GM12878 (cell line): ENCODE measurements around the gene AHCY. TPM values are rescaled to one million over a fixed set of nuclear protein-coding genes. Genes with fewer than 3 reads are reported as not detected.
A peak's percentile ranks its signal among the peaks of the same experiment; 100 is the strongest.
"Not testable (repeated sequence)": the region's sequence is repeated elsewhere in the genome, so short reads cannot be mapped to it uniquely, and the experiment has no call there.

ENCODE experiments used
- ATAC-seq: fragments of 200-7000 bp; cut with Tn5 transposase; 3 replicates; pipeline ENCODE4 v1.9.1; 2020; ENCODE audit warnings: mild to moderate bottlenecking, moderate library complexity
- BruUV-seq: library from RNA; stranded (reverse); fragments of 400-500 nt; replicated peaks from 2 replicates; lab custom pipeline; 2021; lab: Mats Ljungman, UMichigan
- CTCF ChIA-PET: fragments of 300-600 bp; sonication (Branson Sonifier 250); formaldehyde crosslinking; extraction: SDS; loops from one replicate; lab custom pipeline; 2021; ENCODE audit warnings: inconsistent platforms; lab: Yijun Ruan, JAX
- POLR2A ChIA-PET: fragments of 350-600 bp; formaldehyde crosslinking; extraction: SDS; loops from one replicate; lab custom pipeline; 2021; ENCODE audit warnings: inconsistent platforms; lab: Charles Lee
- RAD21 ChIA-PET: fragments of 300-600 bp; sonication (Branson Sonifier 250); formaldehyde crosslinking; loops from one replicate; lab custom pipeline; 2023; ENCODE audit warnings: antibody characterized with exemption; ENCODE audit not compliant: unreplicated experiment; lab: Charles Lee
- SMC1A ChIA-PET: fragments of 300-600 bp; sonication (Branson Sonifier 250); formaldehyde crosslinking; loops from one replicate; lab custom pipeline; 2023; ENCODE audit not compliant: unreplicated experiment, uncharacterized antibody; lab: Charles Lee
- DNase-seq: peaks from one replicate; pipeline ENCODE4 v3.0.0-alpha.2; 2011; ENCODE audit warnings: low read depth, low spot score
- FAIRE-seq: peaks from 3 replicates; lab custom pipeline; 2011; peaks lifted over from hg19 to GRCh38; lab: Jason Lieb, UNC
- H2AFZ ChIP-seq: 2 replicates; pipeline ENCODE4 v1.6.0; 2011; ENCODE audit warnings: low read depth, low read length, control low read depth; ENCODE audit not compliant: control insufficient read depth
- H3K27ac ChIP-seq: 2 replicates; pipeline ENCODE4 v1.5.1; 2011; ENCODE audit warnings: control low read depth; ENCODE audit not compliant: control insufficient read depth, insufficient read depth
- H3K27me3 ChIP-seq, 2 experiments: replicated peaks in 1 of 2; 2 replicates each; pipeline versions ENCODE4 v1.6.0 to v1.6.1; 2011; ENCODE audit warnings: low read length in 1 of 2; ENCODE audit not compliant: control insufficient read depth in 2 of 2, insufficient read depth in 2 of 2
- H3K36me3 ChIP-seq, 2 experiments: 2 replicates each; pipeline ENCODE4 v1.5.1; 2011; ENCODE audit warnings: low read length in 1 of 2; ENCODE audit not compliant: control insufficient read depth in 2 of 2, insufficient read depth in 2 of 2
- H3K4me1 ChIP-seq: 2 replicates; pipeline ENCODE4 v1.6.1; 2011; ENCODE audit warnings: mild to moderate bottlenecking, low read length, moderate library complexity, mixed read lengths; ENCODE audit not compliant: control insufficient read depth, insufficient read depth
- H3K4me2 ChIP-seq: 2 replicates; pipeline ENCODE4 v1.6.0; 2011; ENCODE audit warnings: control low read depth; ENCODE audit not compliant: control insufficient read depth, insufficient read depth
- H3K4me3 ChIP-seq: fragments of 200-600 bp; sonication (generic); 2 replicates; pipeline ENCODE4 v1.5.1; 2016
- H3K79me2 ChIP-seq: 2 replicates; pipeline ENCODE4 v1.6.0; 2011; ENCODE audit warnings: low read length; ENCODE audit not compliant: control insufficient read depth, insufficient read depth
- H3K9ac ChIP-seq: 2 replicates; pipeline ENCODE4 v1.8.0; 2011; ENCODE audit warnings: low read length, control low read depth, mixed read lengths; ENCODE audit not compliant: control insufficient read depth, insufficient read depth
- H3K9me3 ChIP-seq: replicated peaks from 3 replicates; pipeline ENCODE4 v1.5.1; 2011; ENCODE audit warnings: mild to moderate bottlenecking, low read length; ENCODE audit not compliant: control insufficient read depth, insufficient read depth
- H4K20me1 ChIP-seq: 2 replicates; pipeline ENCODE4 v1.6.0; 2011; ENCODE audit not compliant: control insufficient read depth, insufficient read depth
- CREM ChIP-seq: IDR thresholded peaks from 2 replicates; pipeline ENCODE4 v1.6.1; 2014; ENCODE audit warnings: antibody characterized with exemption, low read depth
- FOXK2 ChIP-seq: fragments of 450-650 bp; IDR thresholded peaks from 2 replicates; pipeline ENCODE4 v1.6.1; 2017; ENCODE audit warnings: mild to moderate bottlenecking, moderate library complexity
- NR2F1 ChIP-seq: fragments of 450-650 bp; conservative IDR thresholded peaks from 2 replicates; pipeline ENCODE4 v1.6.1; 2017; ENCODE audit warnings: mild to moderate bottlenecking
- WGBS: methylation state at CpG from one replicate; pipeline ENCODE4 v1.1.6; 2016; ENCODE audit warnings: low lambda C conversion rate; ENCODE audit not compliant: insufficient replicate concordance, insufficient coverage; ENCODE audit errors: missing lambda C conversion rate; 5-methylcytosine and 5-hydroxymethylcytosine counted together
- in situ Hi-C: fragments of 300-500 bp; cut with MboI; formaldehyde crosslinking; loops from 9 replicates; pipeline ENCODE4 v1.14.3; 2018; ENCODE audit warnings: mixed read lengths
- intact Hi-C: fragments of 100-400 bp; cut with micrococcal nuclease; formaldehyde crosslinking; loops from one replicate; pipeline ENCODE4 v1.14.2; 2022; ENCODE audit not compliant: unreplicated experiment
- polyA plus RNA-seq, 11 experiments: library from polyadenylated mRNA; depleted of rRNA in 4 of 11; unstranded in 6 of 11; stranded (reverse) in 5 of 11; fragments of >200 nt; fragmentation: Nextera tagmentation in 4 of 11; fragmentation: Illumina TruSeq in 1 of 11; extraction: Ambion mirVana in 4 of 11; extraction: Trizol in 1 of 11; gene quantifications; 1 replicate in 1 of 11; 2 replicates in 10 of 11; pipeline versions ENCODE4 v1.2.1 to v1.2.3, GENCODE V29; 2011 to 2016; ENCODE audit warnings: inconsistent platforms in 2 of 11, missing spikeins in 2 of 11, low read depth in 1 of 11
- total RNA-seq, 4 experiments: library from RNA; depleted of rRNA in 3 of 4; stranded (reverse); fragments of >200 nt in 3 of 4; fragmentation: Illumina TruSeq in 1 of 4; extraction: Trizol in 1 of 4; gene quantifications; 2 replicates each; pipeline versions ENCODE4 v1.2.1 to v1.2.3, GENCODE V29; 2013 to 2021

The AHCY gene
- total and polyA plus RNA-seq, 10 of the 15 experiments (the other 5 are each of a cell fraction or from before 2014, with no cell fraction given): 84.9 to 223 (median 181) TPM

- POLR2A ChIA-PET: interaction anchor here (0.6 kb wide), 1 partner anchor 159 kb away, joined by 8 read pairs; no protein-coding TSS in a partner anchor
- CTCF ChIA-PET: interaction anchor here (0.9 to 1.2 kb wide), 4 partner anchors 8 to 233 kb away, joined by 3 to 7 read pairs (median 4); no protein-coding TSS in a partner anchor
- no peak for DNase-seq
- Histone ChIP-seq H4K20me1 (no peaks in the 10 kb centered on the region), H3K27ac (no peak overlapping the region), H3K9me3 (no peaks in the 10 kb centered on the region), H3K36me3 (no peaks in the 10 kb centered on the region), H2AFZ (no peak overlapping the region), H3K27me3 (no peaks in the 10 kb centered on the region), H3K9ac (no peak overlapping the region), H3K4me2 (no peak overlapping the region), H3K4me3 (no peak overlapping the region), H3K79me2 (no peaks in the 10 kb centered on the region), H3K4me1 (no peaks in the 10 kb centered on the region)
- intact Hi-C loops: no loop called here
- TF ChIP-seq FOXK2 (0 out of 2 replicates have a peak, but pooled peaks have one; percentile 24), NR2F1 (no peak), CREM (no peak)
- BruUV-seq: no TSS peak
- SMC1A ChIA-PET: interaction anchor here (1.2 to 1.4 kb wide), 2 partner anchors 57 to 515 kb away, joined by 3 to 4 read pairs; no protein-coding TSS in a partner anchor
- no peak for FAIRE-seq
- in situ Hi-C loops: no loop called here
- 44% methylated on average over 1 of the region's 1 CpG for WGBS
- RAD21 ChIA-PET: interaction anchor here (1.1 to 3.1 kb wide), 2 partner anchors 58 to 515 kb away, joined by 5 to 14 read pairs; no protein-coding TSS in a partner anchor
- ATAC-seq: no peak
These were observed 48.2 kb downstream of the AHCY start for GRCh38 chr20:34254979-34255378.

- ATAC-seq, H3K4me3 ChIP-seq, DNase-seq, H3K27me3 ChIP-seq, SMC1A ChIA-PET, H3K79me2 ChIP-seq, H2AFZ ChIP-seq, H3K9me3 ChIP-seq, H3K36me3 ChIP-seq, intact Hi-C loops, H4K20me1 ChIP-seq, BruUV-seq, RAD21 ChIA-PET, H3K4me2 ChIP-seq, H3K9ac ChIP-seq, H3K27ac ChIP-seq, FAIRE-seq, in situ Hi-C loops, H3K4me1 ChIP-seq, CTCF ChIA-PET, POLR2A ChIA-PET: not testable (repeated sequence)
- WGBS: 81% methylated on average over 7 of the region's 7 CpGs
These were observed 50.6 kb downstream of the AHCY start for GRCh38 chr20:34252431-34253086.
